Amniotic stem cell (primary cell): ENCODE measurements around the gene BRINP2.

Source experiments
- DNase-seq: peaks from one replicate; lab custom pipeline; 2025; lab: John Stamatoyannopoulos, UW

Gene BRINP2, protein sequence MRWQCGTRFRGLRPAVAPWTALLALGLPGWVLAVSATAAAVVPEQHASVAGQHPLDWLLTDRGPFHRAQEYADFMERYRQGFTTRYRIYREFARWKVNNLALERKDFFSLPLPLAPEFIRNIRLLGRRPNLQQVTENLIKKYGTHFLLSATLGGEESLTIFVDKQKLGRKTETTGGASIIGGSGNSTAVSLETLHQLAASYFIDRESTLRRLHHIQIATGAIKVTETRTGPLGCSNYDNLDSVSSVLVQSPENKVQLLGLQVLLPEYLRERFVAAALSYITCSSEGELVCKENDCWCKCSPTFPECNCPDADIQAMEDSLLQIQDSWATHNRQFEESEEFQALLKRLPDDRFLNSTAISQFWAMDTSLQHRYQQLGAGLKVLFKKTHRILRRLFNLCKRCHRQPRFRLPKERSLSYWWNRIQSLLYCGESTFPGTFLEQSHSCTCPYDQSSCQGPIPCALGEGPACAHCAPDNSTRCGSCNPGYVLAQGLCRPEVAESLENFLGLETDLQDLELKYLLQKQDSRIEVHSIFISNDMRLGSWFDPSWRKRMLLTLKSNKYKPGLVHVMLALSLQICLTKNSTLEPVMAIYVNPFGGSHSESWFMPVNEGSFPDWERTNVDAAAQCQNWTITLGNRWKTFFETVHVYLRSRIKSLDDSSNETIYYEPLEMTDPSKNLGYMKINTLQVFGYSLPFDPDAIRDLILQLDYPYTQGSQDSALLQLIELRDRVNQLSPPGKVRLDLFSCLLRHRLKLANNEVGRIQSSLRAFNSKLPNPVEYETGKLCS

GRCh38 chr1:177170756-177171535 lies at the start of gene BRINP2:
Gene BRINP2, plus strand, starts transcription at chr1:177170958. Its CDS starts 58,919 bp downstream, at chr1:177229877.
- DNase-seq: no peak

DNA sequence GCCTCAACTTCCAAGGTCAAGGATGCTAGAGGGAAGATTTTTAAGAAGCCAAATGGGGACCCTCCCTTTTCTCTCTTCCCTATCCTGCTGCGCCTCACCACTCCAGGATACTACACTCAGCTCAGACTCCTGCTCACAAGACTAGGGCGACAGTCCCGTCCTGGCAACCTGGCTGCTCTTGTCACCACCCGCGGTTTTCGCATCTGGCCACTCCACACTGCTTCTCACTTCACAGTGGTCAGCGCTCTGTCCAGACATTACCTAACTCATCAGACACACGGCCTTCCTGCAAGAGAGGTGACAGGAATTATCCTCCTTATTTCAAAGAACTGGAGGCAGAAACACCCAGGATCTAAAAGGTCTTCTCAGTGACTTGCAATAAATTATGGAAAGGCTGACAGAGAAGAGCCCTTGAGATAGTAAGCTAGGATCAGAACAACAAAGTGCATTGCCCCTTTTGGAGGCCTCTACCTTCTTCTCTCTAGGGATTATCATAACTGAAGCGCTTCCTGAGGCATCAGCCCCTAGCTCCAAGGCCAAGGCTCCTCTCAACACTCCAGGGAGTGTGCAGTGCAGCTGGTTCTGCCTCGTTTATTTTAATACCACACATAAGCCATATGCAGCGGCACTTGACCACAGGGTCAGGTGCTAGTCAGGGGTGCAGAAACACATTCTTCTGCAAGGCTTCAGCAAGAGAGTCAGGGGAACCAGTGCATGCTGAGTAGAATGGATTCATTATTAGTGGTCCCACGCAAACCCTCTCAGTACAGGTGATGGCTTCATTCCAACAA lies 48.1 kb upstream of the BRINP2 start:
- DNase-seq: no peak

- DNase-seq: no peak
Measured at GRCh38 chr1:177124577-177125278, 46.0 kb upstream of the BRINP2 start.

- DNase-seq: no peak
Measured at GRCh38 chr1:177126267-177126666, 44.5 kb upstream of the BRINP2 start.

DNA sequence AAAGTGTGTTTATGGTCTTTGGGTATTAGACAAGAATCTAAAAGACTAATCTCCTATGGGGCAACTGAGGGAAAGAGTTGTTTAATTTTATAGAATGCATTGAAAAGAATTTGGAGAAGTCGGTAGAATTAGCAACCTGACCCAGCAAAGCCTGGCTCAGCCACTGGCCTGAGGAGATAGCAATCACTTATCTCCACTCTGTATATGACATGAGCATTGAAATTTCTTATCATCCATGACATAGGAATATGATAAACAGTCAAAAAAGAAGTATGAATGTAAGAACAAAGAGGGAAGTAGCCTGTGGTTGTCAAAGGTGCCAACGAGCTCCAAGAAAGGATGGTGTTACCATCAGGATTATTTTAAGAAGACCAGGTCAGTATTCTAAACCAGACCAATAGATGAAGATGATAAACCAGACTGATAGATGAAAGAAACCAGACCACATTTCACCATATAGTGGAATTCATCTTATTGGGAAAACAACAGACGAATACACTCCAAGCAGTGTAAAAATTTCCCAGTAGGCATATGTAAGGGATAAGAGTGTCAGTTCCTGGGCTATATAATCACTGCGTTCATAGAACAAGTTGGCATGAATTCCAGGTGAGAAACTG lies 42.0 kb upstream of the BRINP2 start:
- DNase-seq: no peak

- no peak for DNase-seq
Measured at GRCh38 chr1:177130451-177130945, 40.3 kb upstream of the BRINP2 start.

- no peak for DNase-seq
Measured at GRCh38 chr1:177131723-177132122, 39.0 kb upstream of the BRINP2 start.

DNA sequence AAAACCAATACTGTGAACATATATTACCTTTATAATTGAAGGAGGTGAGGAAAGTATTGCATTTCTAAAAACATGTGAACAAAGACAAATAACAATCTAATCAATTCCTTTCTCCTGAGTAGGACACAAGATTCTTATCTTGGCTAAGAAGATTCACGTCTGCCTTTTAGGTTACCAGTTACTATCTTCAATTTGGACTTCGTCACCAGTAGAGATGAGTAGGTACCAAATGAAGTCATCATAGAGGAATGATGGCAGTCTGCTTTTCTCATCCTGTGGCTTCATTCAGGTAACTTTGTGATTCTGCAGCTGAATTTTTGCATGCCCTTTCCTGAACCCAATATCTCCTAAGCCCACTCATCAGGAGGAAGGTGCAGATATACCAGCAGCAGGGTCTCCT lies 38.6 kb upstream of the BRINP2 start:
- DNase-seq: no peak

- no peak for DNase-seq
Measured at GRCh38 chr1:177133977-177134538, 36.7 kb upstream of the BRINP2 start.

DNA sequence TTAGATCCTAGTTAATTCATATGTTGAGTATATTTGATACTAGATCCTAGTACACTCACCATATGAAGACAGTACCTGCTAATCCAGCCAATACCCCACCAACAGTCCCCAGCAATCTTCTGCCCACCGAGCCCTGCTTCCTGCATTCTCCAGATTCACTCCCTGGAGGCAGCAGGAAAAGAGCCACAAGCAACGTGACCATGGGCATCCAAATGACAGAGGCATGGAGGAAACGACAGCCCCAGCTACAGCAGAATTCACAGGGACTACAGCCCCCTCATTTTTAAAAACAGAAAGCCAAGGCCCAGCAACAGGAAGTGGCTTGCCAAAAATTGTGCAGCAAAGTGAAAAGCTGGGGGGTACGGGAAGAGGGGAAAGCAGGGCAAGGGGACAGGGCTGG lies 35.5 kb upstream of the BRINP2 start:
- DNase-seq: no peak

DNA sequence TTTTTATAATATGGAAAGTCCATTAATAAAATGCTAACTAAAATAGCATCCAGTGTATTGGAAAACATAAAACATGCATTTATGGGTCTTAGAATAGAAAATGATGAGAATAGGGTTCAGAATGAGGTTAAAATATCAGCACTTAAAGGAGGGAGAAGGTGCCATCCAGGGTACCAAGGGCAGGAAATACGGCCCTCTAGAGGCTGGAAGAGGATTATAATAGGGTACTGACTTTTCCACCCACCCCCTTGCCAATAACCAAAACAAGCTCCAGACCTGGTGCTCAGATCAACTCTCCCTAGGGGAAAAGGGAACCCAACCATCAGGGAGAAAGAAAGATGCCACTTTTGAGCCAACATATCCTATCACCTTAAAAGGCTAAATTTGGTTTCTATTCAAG lies 32.9 kb upstream of the BRINP2 start:
- DNase-seq: no peak

- DNase-seq: no peak
Measured at GRCh38 chr1:177138347-177138746, 32.4 kb upstream of the BRINP2 start.

DNA sequence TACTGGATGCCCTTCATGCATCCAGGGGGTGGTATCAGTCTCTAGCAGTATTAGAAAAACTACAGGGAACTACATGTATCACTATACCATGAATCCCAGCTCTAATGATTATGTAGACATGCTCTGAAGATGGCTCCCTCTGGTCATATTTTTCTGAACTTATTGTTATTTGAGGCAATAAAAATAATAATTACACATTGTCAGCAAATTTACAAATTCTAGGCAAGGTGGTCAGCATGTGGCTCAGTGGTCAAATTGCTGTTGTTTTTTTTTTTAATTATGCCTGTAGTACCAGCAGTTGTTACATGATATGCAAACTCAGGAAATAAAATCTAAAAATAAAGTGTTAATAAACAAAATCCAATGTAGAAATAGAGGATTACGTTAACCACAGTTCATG lies 28.7 kb upstream of the BRINP2 start:
- no peak for DNase-seq

GRCh38 chr1:177142791-177143271 lies 27.9 kb upstream of the BRINP2 start:
- DNase-seq: no peak

- no peak for DNase-seq
Measured at GRCh38 chr1:177145106-177146070, 25.4 kb upstream of the BRINP2 start.

- DNase-seq: no peak
Measured at GRCh38 chr1:177146499-177146898, 24.3 kb upstream of the BRINP2 start.

DNA sequence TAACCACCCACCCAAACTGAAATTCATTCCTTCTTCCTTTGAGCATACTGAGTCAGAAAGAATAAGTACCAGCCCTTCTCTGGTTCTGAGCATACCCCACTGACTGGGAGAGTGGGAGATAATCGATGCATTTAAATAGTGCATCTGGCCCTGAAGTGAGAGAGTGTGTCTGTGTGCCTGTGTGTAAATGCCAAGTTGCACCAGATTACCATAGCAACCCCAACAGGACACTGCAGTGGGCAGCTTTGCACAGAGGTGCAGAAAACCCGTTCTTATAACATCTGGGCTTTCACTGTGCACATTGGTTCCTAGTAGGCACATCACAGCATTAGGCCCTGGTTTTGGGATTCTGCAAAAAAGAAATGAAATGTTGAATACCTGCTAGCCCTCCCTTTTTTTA lies 8.5 kb upstream of the BRINP2 start:
- DNase-seq: no peak

DNA sequence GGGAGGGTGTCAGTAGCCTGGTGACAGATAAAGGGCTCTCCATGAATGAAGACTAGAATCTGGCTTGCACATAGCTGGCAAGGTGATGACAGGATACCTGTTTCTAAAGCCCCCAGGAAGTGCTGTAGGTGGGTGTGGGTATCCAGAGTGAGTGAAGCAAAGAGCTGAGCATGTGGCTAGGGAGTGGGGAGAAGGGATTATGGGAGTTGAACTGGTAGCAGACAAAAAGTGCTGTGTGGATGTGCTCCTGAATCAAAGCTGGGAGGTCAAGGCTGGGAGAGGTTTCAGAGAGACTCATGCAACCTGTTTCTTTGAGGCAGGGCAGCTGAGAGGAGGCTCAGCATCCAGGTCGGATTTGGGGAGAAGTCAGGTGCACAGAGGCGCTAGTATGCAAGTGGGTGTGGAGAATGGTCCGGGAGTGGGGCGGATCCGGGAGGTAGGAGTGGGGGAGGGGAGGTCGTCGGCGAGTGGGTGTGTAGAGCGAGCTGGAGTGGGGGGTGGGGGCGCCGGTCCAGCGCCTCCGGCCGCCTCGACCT lies 6.8 kb upstream of the BRINP2 start:
- DNase-seq: no peak
